Panc1 (cell line): ENCODE measurements around the gene SRPK1.

ENCODE experiments used
- CTCF ChIP-seq: fragments of 450-650 bp; IDR thresholded peaks from 2 replicates; pipeline ENCODE4 v1.5.1; 2017; ENCODE audit warnings: mild to moderate bottlenecking
- SIN3A ChIP-seq: IDR thresholded peaks from 2 replicates; pipeline ENCODE4 v1.6.1; 2012; ENCODE audit warnings: low read depth, mild to moderate bottlenecking, low read length, moderate library complexity, borderline replicate concordance; ENCODE audit not compliant: insufficient read depth
- TCF7L2 ChIP-seq: IDR thresholded peaks from 2 replicates; pipeline ENCODE4 v1.6.1; 2011; ENCODE audit warnings: mild to moderate bottlenecking, low read depth, low read length, inconsistent platforms

GRCh38 chr6:35796236-35796635 lies 124.7 kb downstream of the SRPK1 start:
- TF ChIP-seq SIN3A: no peak
- TF ChIP-seq CTCF: no peak
- no peak for TF ChIP-seq TCF7L2
